H9 (cell line): ENCODE results near the gene TMEM200C. TPM values are rescaled to one million over a fixed set of nuclear protein-coding genes. Genes with fewer than 3 reads are reported as not detected.

Source experiments
- DNase-seq: peaks from one replicate; pipeline ENCODE4 v3.0.0-alpha.2; 2017
- H2AFZ ChIP-seq: one replicate; pipeline ENCODE4 v1.6.1; 2013; ENCODE audit warnings: mild to moderate bottlenecking, low read length, control low read depth, moderate library complexity
- H2AK5ac ChIP-seq: 2 replicates; pipeline ENCODE4 v1.6.1; 2013; ENCODE audit warnings: low read length, control low read depth, mixed read lengths; ENCODE audit not compliant: insufficient read length
- H2BK120ac ChIP-seq: one replicate; pipeline ENCODE4 v1.6.1; 2013; ENCODE audit warnings: low read depth, mild to moderate bottlenecking, low read length, control low read depth, inconsistent platforms; ENCODE audit not compliant: poor library complexity, severe bottlenecking
- H2BK12ac ChIP-seq: 2 replicates; pipeline ENCODE4 v1.6.1; 2013; ENCODE audit warnings: low read length, control low read depth, mixed read lengths, low read depth; ENCODE audit not compliant: insufficient read length
- H2BK15ac ChIP-seq: 2 replicates; pipeline ENCODE4 v1.6.1; 2013; ENCODE audit warnings: low read depth, low read length, control low read depth
- H2BK20ac ChIP-seq: one replicate; pipeline ENCODE4 v1.6.1; 2013; ENCODE audit warnings: low read depth, mild to moderate bottlenecking, low read length, control low read depth, inconsistent platforms; ENCODE audit not compliant: poor library complexity, severe bottlenecking
- H2BK5ac ChIP-seq: 2 replicates; pipeline ENCODE4 v1.6.1; 2013; ENCODE audit warnings: low read length, control low read depth, mixed read lengths; ENCODE audit not compliant: insufficient read length
- H3K14ac ChIP-seq: 2 replicates; pipeline ENCODE4 v1.6.1; 2013; ENCODE audit warnings: low read length, control low read depth; ENCODE audit not compliant: insufficient read depth
- H3K18ac ChIP-seq: 2 replicates; pipeline ENCODE4 v1.6.1; 2013; ENCODE audit warnings: low read depth, mild to moderate bottlenecking, mixed read lengths, low read length, control low read depth; ENCODE audit not compliant: insufficient read length
- H3K23ac ChIP-seq: 2 replicates; pipeline ENCODE4 v1.6.1; 2013; ENCODE audit warnings: low read length, control low read depth, mixed read lengths, low read depth; ENCODE audit not compliant: insufficient read length
- H3K23me2 ChIP-seq: 2 replicates; pipeline ENCODE4 v1.6.1; 2013; ENCODE audit warnings: low read depth, mild to moderate bottlenecking, mixed read lengths, low read length, control low read depth; ENCODE audit not compliant: insufficient read length, poor library complexity, severe bottlenecking
- H3K27ac ChIP-seq: 2 replicates; pipeline ENCODE4 v1.5.1; 2013; ENCODE audit warnings: low read length, control low read depth, mixed read lengths, low read depth; ENCODE audit not compliant: insufficient read length
- H3K27me3 ChIP-seq: 2 replicates; pipeline ENCODE4 v1.6.1; 2013; ENCODE audit warnings: low read length, control low read depth, inconsistent platforms; ENCODE audit not compliant: insufficient read depth
- H3K4ac ChIP-seq: 2 replicates; pipeline ENCODE4 v1.6.1; 2013; ENCODE audit warnings: low read depth, mild to moderate bottlenecking, control low read depth, inconsistent platforms, low read length, moderate library complexity
- H3K4me1 ChIP-seq: 2 replicates; pipeline ENCODE4 v1.6.1; 2013; ENCODE audit warnings: low read length, control low read depth, inconsistent platforms; ENCODE audit not compliant: insufficient read depth
- H3K4me2 ChIP-seq: 2 replicates; pipeline ENCODE4 v1.6.1; 2013; ENCODE audit warnings: low read length, control low read depth, mixed read lengths; ENCODE audit not compliant: insufficient read length, insufficient read depth
- H3K56ac ChIP-seq: 2 replicates; pipeline ENCODE4 v1.6.1; 2013; ENCODE audit warnings: low read depth, mild to moderate bottlenecking, mixed read lengths, low read length, control low read depth; ENCODE audit not compliant: insufficient read length
- H3K79me1 ChIP-seq: 2 replicates; pipeline ENCODE4 v1.6.1; 2013; ENCODE audit warnings: low read depth, mild to moderate bottlenecking, moderate library complexity, low read length, control low read depth, inconsistent platforms; ENCODE audit not compliant: insufficient read depth, poor library complexity, severe bottlenecking
- H3K79me2 ChIP-seq: 2 replicates; pipeline ENCODE4 v1.6.1; 2013; ENCODE audit warnings: low read length, control low read depth, inconsistent platforms; ENCODE audit not compliant: insufficient read depth
- H3K9ac ChIP-seq: 2 replicates; pipeline ENCODE4 v1.6.1; 2013; ENCODE audit warnings: low read length, control low read depth, mixed read lengths; ENCODE audit not compliant: insufficient read length; ENCODE audit errors: extremely low read depth
- H3K9me3 ChIP-seq: one replicate; pipeline ENCODE4 v1.6.1; 2013; ENCODE audit warnings: low read depth, low read length, inconsistent platforms; ENCODE audit not compliant: control insufficient read depth
- H3T11ph ChIP-seq: one replicate; pipeline ENCODE4 v1.6.1; 2013; ENCODE audit warnings: mild to moderate bottlenecking, low read length, control low read depth, inconsistent platforms
- H4K20me1 ChIP-seq: one replicate; pipeline ENCODE4 v1.6.1; 2013; ENCODE audit not compliant: control insufficient read depth, insufficient read length, insufficient read depth
- H4K5ac ChIP-seq: 2 replicates; pipeline ENCODE4 v1.6.1; 2013; ENCODE audit warnings: low read depth, mild to moderate bottlenecking, mixed read lengths, low read length, control low read depth; ENCODE audit not compliant: insufficient read length
- H4K8ac ChIP-seq: replicated peaks from 2 replicates; pipeline ENCODE4 v1.6.1; 2013; ENCODE audit warnings: low read length, control low read depth, mixed read lengths, low read depth; ENCODE audit not compliant: insufficient read length
- H4K91ac ChIP-seq: 2 replicates; pipeline ENCODE4 v1.6.1; 2013; ENCODE audit warnings: low read depth, mild to moderate bottlenecking, moderate library complexity, mixed read lengths, low read length, control low read depth; ENCODE audit not compliant: insufficient read length
- H3K27ac Mint-ChIP-seq, 3 experiments: 2 replicates in 2 of 3; 3 replicates in 1 of 3; pipeline ENCODE4 v1.8.0; 2020 to 2021; ENCODE audit warnings: mixed read lengths in 3 of 3, mild to moderate bottlenecking in 1 of 3, moderate library complexity in 1 of 3
- H3K27me3 Mint-ChIP-seq: 2 replicates; pipeline ENCODE4 v1.8.0; 2021; ENCODE audit warnings: low read depth, mild to moderate bottlenecking, moderate library complexity, mixed read lengths
- H3K36me3 Mint-ChIP-seq, 3 experiments: 2 replicates in 2 of 3; 3 replicates in 1 of 3; pipeline ENCODE4 v1.8.0; 2020 to 2021; ENCODE audit warnings: low read depth in 3 of 3, mixed read lengths in 3 of 3; ENCODE audit not compliant: insufficient read depth in 1 of 3
- H3K4me1 Mint-ChIP-seq, 2 experiments: 2 replicates each; pipeline ENCODE4 v1.8.0; 2020; ENCODE audit warnings: mixed read lengths in 2 of 2
- H3K4me3 Mint-ChIP-seq, 2 experiments: 2 replicates in 1 of 2; 3 replicates in 1 of 2; pipeline ENCODE4 v1.8.0; 2020 to 2021; ENCODE audit warnings: mild to moderate bottlenecking in 2 of 2, mixed read lengths in 2 of 2, moderate library complexity in 1 of 2
- H3K9me3 Mint-ChIP-seq, 2 experiments: 2 replicates in 1 of 2; 3 replicates in 1 of 2; pipeline ENCODE4 v1.8.0; 2020; ENCODE audit warnings: mild to moderate bottlenecking in 2 of 2, mixed read lengths in 2 of 2, moderate library complexity in 1 of 2
- WGBS: extraction: QIAGEN DNeasy Blood & Tissue Kit; methylation state at CpG from one replicate; pipeline ENCODE4 v1.1.7; 2013; ENCODE audit warnings: missing lambda C conversion rate, low lambda C conversion rate, mixed read lengths; ENCODE audit not compliant: insufficient read length; ENCODE audit errors: extremely low coverage; 5-methylcytosine and 5-hydroxymethylcytosine counted together
- total RNA-seq: library from RNA; stranded (reverse); gene quantifications from 2 replicates; pipeline ENCODE4 v1.2.1, GENCODE V29; 2021
- TF ChIP-seq, protein P1 (sequence below): fragments of 200-600 bp; sonication (generic); conservative IDR thresholded peaks from 3 replicates; pipeline ENCODE4 v1.8.0; 2021; ENCODE audit warnings: antibody characterized with exemption, mild to moderate bottlenecking

Gene TMEM200C
- total RNA-seq, 1 experiment from 2014 or later = 6.3 TPM

DNA sequence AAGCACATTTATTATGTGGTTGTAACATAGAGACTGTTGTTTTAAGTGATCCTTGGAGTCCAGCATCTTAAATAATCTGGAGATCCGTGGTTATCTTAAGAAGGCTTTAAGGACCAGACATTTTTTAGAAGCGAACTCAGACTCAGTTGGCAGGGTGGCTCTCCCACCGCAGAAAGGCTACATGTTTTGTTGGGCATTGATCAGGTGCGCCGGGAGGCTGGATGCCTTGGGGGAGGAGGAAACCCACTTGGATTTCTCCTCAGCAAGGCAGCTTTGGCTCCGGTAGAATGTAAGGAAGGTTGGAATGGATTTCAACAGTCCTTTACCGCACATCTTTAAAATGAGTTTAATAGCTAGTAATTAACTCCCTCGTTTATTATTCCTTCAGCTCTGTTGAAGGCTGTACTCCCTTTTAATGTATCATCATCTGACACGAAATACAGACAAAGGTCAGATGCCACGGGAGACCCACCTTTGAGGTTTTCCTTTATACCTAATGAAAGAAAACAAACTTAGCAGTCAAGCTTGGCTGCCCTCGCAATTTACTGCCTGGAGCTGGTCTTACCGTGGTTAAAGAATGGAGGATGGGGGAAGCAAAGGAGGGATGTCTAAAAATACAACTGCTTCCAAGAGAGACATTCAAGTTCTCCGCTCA lies 1.2 kb downstream of the TMEM200C start:
- peak overlapping the region; percentile 63 for H3K4me2 ChIP-seq
- Mint-ChIP-seq H3K4me3 (peak overlapping the region; percentile 76 to 91), H3K27ac (peak overlapping the region in 1 of 3 experiments; percentile 82; a peak in 2 of 7 replicates), H3K9me3 (no peaks in the 10 kb centered on the region; a peak in 1 of 5 replicates), H3K27me3 (peaks cover 64% of the 10 kb centered on the region), H3K36me3 (peaks cover 2 to 8% (median 5%) of the 10 kb centered on the region in 3 experiments; a peak in 5 of 7 replicates), H3K4me1 (peaks cover 40 to 42% of the 10 kb centered on the region in 2 experiments)
- TF ChIP-seq, protein P1, sequence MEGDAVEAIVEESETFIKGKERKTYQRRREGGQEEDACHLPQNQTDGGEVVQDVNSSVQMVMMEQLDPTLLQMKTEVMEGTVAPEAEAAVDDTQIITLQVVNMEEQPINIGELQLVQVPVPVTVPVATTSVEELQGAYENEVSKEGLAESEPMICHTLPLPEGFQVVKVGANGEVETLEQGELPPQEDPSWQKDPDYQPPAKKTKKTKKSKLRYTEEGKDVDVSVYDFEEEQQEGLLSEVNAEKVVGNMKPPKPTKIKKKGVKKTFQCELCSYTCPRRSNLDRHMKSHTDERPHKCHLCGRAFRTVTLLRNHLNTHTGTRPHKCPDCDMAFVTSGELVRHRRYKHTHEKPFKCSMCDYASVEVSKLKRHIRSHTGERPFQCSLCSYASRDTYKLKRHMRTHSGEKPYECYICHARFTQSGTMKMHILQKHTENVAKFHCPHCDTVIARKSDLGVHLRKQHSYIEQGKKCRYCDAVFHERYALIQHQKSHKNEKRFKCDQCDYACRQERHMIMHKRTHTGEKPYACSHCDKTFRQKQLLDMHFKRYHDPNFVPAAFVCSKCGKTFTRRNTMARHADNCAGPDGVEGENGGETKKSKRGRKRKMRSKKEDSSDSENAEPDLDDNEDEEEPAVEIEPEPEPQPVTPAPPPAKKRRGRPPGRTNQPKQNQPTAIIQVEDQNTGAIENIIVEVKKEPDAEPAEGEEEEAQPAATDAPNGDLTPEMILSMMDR = no peak
- H3K14ac ChIP-seq = no peak overlapping the region
- H3K18ac ChIP-seq = no peak overlapping the region
- H3K56ac ChIP-seq = no peak overlapping the region
- H3K4ac ChIP-seq = no peak overlapping the region
- peaks cover 30% of the 10 kb centered on the region for H3K23me2 ChIP-seq
- H3K79me1 ChIP-seq = no peaks in the 10 kb centered on the region
- no peak overlapping the region for H3K27ac ChIP-seq
- H2BK12ac ChIP-seq = no peak overlapping the region
- H3K27me3 ChIP-seq = peaks cover 2% of the 10 kb centered on the region; the same call in 1 of the 2 replicates
- H3K79me2 ChIP-seq = 0 out of 2 replicates have a peak, but pooled peaks cover 1% of the 10 kb centered on the region
- H2AFZ ChIP-seq = no peak overlapping the region
- H4K20me1 ChIP-seq = no peaks in the 10 kb centered on the region
- no peak overlapping the region for H3T11ph ChIP-seq
- DNase-seq = no peak
- no CpG with 5 or more reads among the region's 13 CpGs for WGBS
- no peak overlapping the region for H4K5ac ChIP-seq
- H3K23ac ChIP-seq = no peak overlapping the region
- H2BK20ac ChIP-seq = no peak overlapping the region
- H2BK120ac ChIP-seq = no peak overlapping the region
- no peak overlapping the region for H2BK5ac ChIP-seq
- H3K9ac ChIP-seq = peak overlapping the region; percentile 6
- H2AK5ac ChIP-seq = no peak overlapping the region
- no peaks in the 10 kb centered on the region for H3K4me1 ChIP-seq
- no peak overlapping the region for H4K91ac ChIP-seq
- no peak overlapping the region for H4K8ac ChIP-seq
- H2BK15ac ChIP-seq = no peak overlapping the region
- no peaks in the 10 kb centered on the region for H3K9me3 ChIP-seq
